Type B pancreatic cell (in vitro differentiated cells): ENCODE data around the gene ODAM. TPM values are rescaled to one million over a fixed set of nuclear protein-coding genes. Genes with fewer than 3 reads are reported as not detected.

Experiments used
- DNase-seq: peaks from one replicate; pipeline ENCODE4 v3.0.0; 2021; ENCODE audit warnings: mixed read lengths; ENCODE audit not compliant: unreplicated experiment; ENCODE audit errors: extremely low spot score
- H3K27ac Mint-ChIP-seq: 2 replicates; pipeline ENCODE4 v1.8.0; 2021; ENCODE audit warnings: mild to moderate bottlenecking, mixed read lengths
- H3K27me3 Mint-ChIP-seq: 2 replicates; pipeline ENCODE4 v1.8.0; 2021; ENCODE audit warnings: mixed read lengths
- H3K36me3 Mint-ChIP-seq: 2 replicates; pipeline ENCODE4 v1.8.0; 2021; ENCODE audit warnings: mixed read lengths
- H3K4me1 Mint-ChIP-seq: one replicate; pipeline ENCODE4 v1.8.0; 2021; ENCODE audit warnings: mixed read lengths; ENCODE audit not compliant: unreplicated experiment
- H3K4me3 Mint-ChIP-seq: 2 replicates; pipeline ENCODE4 v1.8.0; 2021; ENCODE audit warnings: mild to moderate bottlenecking, mixed read lengths
- H3K9me3 Mint-ChIP-seq: 2 replicates; pipeline ENCODE4 v1.8.0; 2021; ENCODE audit warnings: mixed read lengths
- total RNA-seq: library from RNA; stranded (reverse); gene quantifications from 2 replicates; pipeline ENCODE4 v1.2.1, GENCODE V29; 2021; ENCODE audit warnings: low replicate concordance
- TF ChIP-seq, protein P1 (sequence below): fragments of 200-600 bp; sonication (generic); conservative IDR thresholded peaks from 2 replicates; pipeline ENCODE4 v1.5.0; 2021; ENCODE audit warnings: antibody characterized with exemption, mild to moderate bottlenecking

Gene ODAM
- total RNA-seq, 1 donor from 2014 or later = 4.6 TPM

- H3K4me1 Mint-ChIP-seq = no peaks in the 10 kb centered on the region
- no peaks in the 10 kb centered on the region for H3K27me3 Mint-ChIP-seq
- DNase-seq = no peak
- H3K4me3 Mint-ChIP-seq = no peak overlapping the region
- no peaks in the 10 kb centered on the region for H3K36me3 Mint-ChIP-seq
- TF ChIP-seq, protein P1, sequence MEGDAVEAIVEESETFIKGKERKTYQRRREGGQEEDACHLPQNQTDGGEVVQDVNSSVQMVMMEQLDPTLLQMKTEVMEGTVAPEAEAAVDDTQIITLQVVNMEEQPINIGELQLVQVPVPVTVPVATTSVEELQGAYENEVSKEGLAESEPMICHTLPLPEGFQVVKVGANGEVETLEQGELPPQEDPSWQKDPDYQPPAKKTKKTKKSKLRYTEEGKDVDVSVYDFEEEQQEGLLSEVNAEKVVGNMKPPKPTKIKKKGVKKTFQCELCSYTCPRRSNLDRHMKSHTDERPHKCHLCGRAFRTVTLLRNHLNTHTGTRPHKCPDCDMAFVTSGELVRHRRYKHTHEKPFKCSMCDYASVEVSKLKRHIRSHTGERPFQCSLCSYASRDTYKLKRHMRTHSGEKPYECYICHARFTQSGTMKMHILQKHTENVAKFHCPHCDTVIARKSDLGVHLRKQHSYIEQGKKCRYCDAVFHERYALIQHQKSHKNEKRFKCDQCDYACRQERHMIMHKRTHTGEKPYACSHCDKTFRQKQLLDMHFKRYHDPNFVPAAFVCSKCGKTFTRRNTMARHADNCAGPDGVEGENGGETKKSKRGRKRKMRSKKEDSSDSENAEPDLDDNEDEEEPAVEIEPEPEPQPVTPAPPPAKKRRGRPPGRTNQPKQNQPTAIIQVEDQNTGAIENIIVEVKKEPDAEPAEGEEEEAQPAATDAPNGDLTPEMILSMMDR = no peak
- no peak overlapping the region for H3K27ac Mint-ChIP-seq
- no peaks in the 10 kb centered on the region for H3K9me3 Mint-ChIP-seq
These were observed 55.9 kb downstream of the ODAM start for GRCh38 chr4:70251250-70251944.

- Mint-ChIP-seq H3K36me3 (no peaks in the 10 kb centered on the region), H3K27me3 (no peaks in the 10 kb centered on the region), H3K9me3 (no peaks in the 10 kb centered on the region), H3K4me3 (no peak overlapping the region), H3K4me1 (no peaks in the 10 kb centered on the region), H3K27ac (no peak overlapping the region)
- TF ChIP-seq, protein P1 = no peak
- DNase-seq = no peak
These were observed 56.4 kb downstream of the ODAM start for GRCh38 chr4:70251945-70252277.

Other genes starting within 250 kb of the ODAM start
- gene CSN2, start 230.0 kb upstream of the ODAM start, total RNA-seq = not detected in 2 replicates
- gene STATH, start 199.8 kb upstream of the ODAM start, total RNA-seq = 0.90 TPM in 1 of 2 replicates, not detected in the other
- gene HTN3, start 167.3 kb upstream of the ODAM start, total RNA-seq = not detected in 2 replicates
- gene HTN1, start 145.3 kb upstream of the ODAM start, total RNA-seq = not detected in 2 replicates
- 0.17 TPM in 1 of 2 replicates, not detected in the other for gene PRR27, start 41.5 kb upstream of the ODAM start, total RNA-seq
- not detected in 2 replicates for gene FDCSP, start 30.4 kb downstream of the ODAM start, total RNA-seq
- gene CSN3, start 46.9 kb downstream of the ODAM start, total RNA-seq = not detected in 2 replicates
- 0.19 TPM in 1 of 2 replicates, not detected in the other for gene CABS1, start 139.3 kb downstream of the ODAM start, total RNA-seq
- gene SMR3A, start 165.0 kb downstream of the ODAM start, total RNA-seq = not detected in 2 replicates
- not detected in 2 replicates for gene SMR3B, start 187.4 kb downstream of the ODAM start, total RNA-seq
- gene OPRPN, start 202.2 kb downstream of the ODAM start, total RNA-seq = not detected in 2 replicates